GM19468 (cell line): ENCODE measurements around the gene C5AR2.
"Not testable (repeated sequence)": the region's sequence is repeated elsewhere in the genome, so short reads cannot be mapped to it uniquely, and the experiment has no call there.

Source experiments
- ATAC-seq: cut with Tn5 transposase; IDR thresholded peaks from one replicate; pipeline ENCODE4 v1.9.1; 2021; ENCODE audit warnings: mild to moderate bottlenecking, moderate library complexity, moderate number of reproducible peaks; ENCODE audit not compliant: unreplicated experiment; ENCODE audit errors: extremely low read depth

The C5AR2 gene

GRCh38 chr19:47357788-47358680 is 26.1 kb downstream of the C5AR2 start:
- no peak for ATAC-seq

GRCh38 chr19:47358936-47359335 is 27.0 kb downstream of the C5AR2 start:
- ATAC-seq = no peak

GRCh38 chr19:47362321-47362720 is 30.3 kb downstream of the C5AR2 start:
- no peak for ATAC-seq

GRCh38 chr19:47363758-47364531 is 32.0 kb downstream of the C5AR2 start:
- no peak for ATAC-seq

- not testable (repeated sequence) for ATAC-seq
Observed at GRCh38 chr19:47365455-47365854, 33.5 kb downstream of the C5AR2 start.

- ATAC-seq = no peak
Observed at GRCh38 chr19:47370045-47370611, 38.2 kb downstream of the C5AR2 start.

- ATAC-seq = no peak
Observed at GRCh38 chr19:47371261-47371660, 39.3 kb downstream of the C5AR2 start.

GRCh38 chr19:47372603-47373002 is 40.6 kb downstream of the C5AR2 start:
- no peak for ATAC-seq

GRCh38 chr19:47373246-47374240 is 41.6 kb downstream of the C5AR2 start:
- no peak for ATAC-seq

- no peak for ATAC-seq
Observed at GRCh38 chr19:47374876-47375693, 43.1 kb downstream of the C5AR2 start.

GRCh38 chr19:47375694-47376588 is 44.0 kb downstream of the C5AR2 start:
- no peak for ATAC-seq

- ATAC-seq = no peak
Observed at GRCh38 chr19:47376589-47377144, 44.7 kb downstream of the C5AR2 start.

- no peak for ATAC-seq
Observed at GRCh38 chr19:47377208-47377701, 45.3 kb downstream of the C5AR2 start.

- no peak for ATAC-seq
Observed at GRCh38 chr19:47377801-47378200, 45.8 kb downstream of the C5AR2 start.

- ATAC-seq = no peak
Observed at GRCh38 chr19:47378246-47378645, 46.3 kb downstream of the C5AR2 start.

GRCh38 chr19:47379381-47379938 is 47.5 kb downstream of the C5AR2 start:
- ATAC-seq = no peak

- ATAC-seq = no peak
Observed at GRCh38 chr19:47380559-47380958, 48.6 kb downstream of the C5AR2 start.
